ENCODE data around the gene RYR3.

- TF ChIP-seq EZH2 (IDR thresholded peaks at IDR 0.05; ENCODE audit: borderline replicate concordance, insufficient read depth, low read depth, low read length, poor library complexity, severe bottlenecking) (no peak), CTCF (IDR thresholded peaks at IDR 0.05) (no peak)
These were observed at the start of gene RYR3 for GRCh38 chr15:33310481-33311311.
